CD14-positive monocyte (primary cell): ENCODE measurements around the gene VMP1. TPM values are rescaled to one million over a fixed set of nuclear protein-coding genes. Genes with fewer than 3 reads are reported as not detected.

Source experiments
- DNase-seq, 3 donors: peaks; one replicate each; pipeline ENCODE4 v3.0.0-alpha.2; 2011 to 2022
- H2AFZ ChIP-seq: 2 replicates; pipeline ENCODE4 v1.6.0; 2012; ENCODE audit warnings: mild to moderate bottlenecking, low read depth, low read length, inconsistent platforms; ENCODE audit not compliant: insufficient read depth, poor library complexity, severe bottlenecking
- H3K27ac ChIP-seq, 2 donors: 1 replicate in 1 of 2; 2 replicates in 1 of 2; pipeline ENCODE4 v1.5.1; 2012 to 2013; ENCODE audit warnings: low read length in 2 of 2, control low read depth in 1 of 2, inconsistent platforms in 1 of 2, low read depth in 1 of 2, mild to moderate bottlenecking in 1 of 2
- H3K27me3 ChIP-seq, 2 donors: one replicate each; pipeline versions ENCODE4 v1.6.0 to v1.6.1; 2011 to 2013; ENCODE audit warnings: low read length in 2 of 2; ENCODE audit not compliant: control insufficient read depth in 2 of 2, insufficient read depth in 2 of 2
- H3K36me3 ChIP-seq, 2 donors: replicated peaks in 1 of 2; 1 replicate in 1 of 2; 2 replicates in 1 of 2; pipeline versions ENCODE4 v1.5.1 to v1.6.1; 2012 to 2013; ENCODE audit warnings: low read length in 2 of 2, control low read depth in 1 of 2, inconsistent platforms in 1 of 2, mild to moderate bottlenecking in 1 of 2; ENCODE audit not compliant: insufficient read depth in 2 of 2, control insufficient read depth in 1 of 2
- H3K4me1 ChIP-seq, 2 donors: 1 replicate in 1 of 2; 2 replicates in 1 of 2; pipeline versions ENCODE4 v1.5.1 to v1.6.1; 2012 to 2013; ENCODE audit warnings: low read length in 2 of 2, control low read depth in 1 of 2, inconsistent platforms in 1 of 2, mild to moderate bottlenecking in 1 of 2, moderate library complexity in 1 of 2; ENCODE audit not compliant: insufficient read depth in 2 of 2, control insufficient read depth in 1 of 2
- H3K4me2 ChIP-seq: replicated peaks from 2 replicates; pipeline ENCODE3; 2012; ENCODE audit warnings: low read length, moderate library complexity, mild to moderate bottlenecking; ENCODE audit not compliant: poor library complexity, severe bottlenecking; ENCODE audit errors: extremely low read depth
- H3K4me3 ChIP-seq, 3 experiments: fragments of 200-600 bp in 1 of 3; sonication (generic) in 1 of 3; replicated peaks in 1 of 3; 1 replicate in 2 of 3; 2 replicates in 1 of 3; pipeline ENCODE4 v1.5.1; 2011 to 2013; ENCODE audit warnings: low read length in 3 of 3, mild to moderate bottlenecking in 3 of 3, control low read depth in 2 of 3, low read depth in 2 of 3, inconsistent platforms in 1 of 3, moderate library complexity in 1 of 3
- H3K79me2 ChIP-seq: 2 replicates; pipeline ENCODE4 v1.6.0; 2012; ENCODE audit warnings: mild to moderate bottlenecking, control low read depth, inconsistent platforms, low read length, moderate library complexity; ENCODE audit not compliant: insufficient read depth
- H3K9ac ChIP-seq: 2 replicates; pipeline ENCODE4 v1.6.0; 2017; ENCODE audit warnings: low read length, mild to moderate bottlenecking; ENCODE audit not compliant: insufficient read depth, poor library complexity, severe bottlenecking
- H3K9me3 ChIP-seq, 2 donors: replicated peaks in 1 of 2; 1 replicate in 1 of 2; 2 replicates in 1 of 2; pipeline versions ENCODE4 v1.5.1 to v1.6.1; 2012 to 2013; ENCODE audit warnings: low read length in 2 of 2, control low read depth in 1 of 2; ENCODE audit not compliant: control insufficient read depth in 1 of 2, insufficient read depth in 1 of 2
- H4K20me1 ChIP-seq: 2 replicates; pipeline ENCODE4 v1.6.0; 2012; ENCODE audit warnings: mild to moderate bottlenecking, low read length, control low read depth, moderate library complexity; ENCODE audit not compliant: insufficient read depth
- H3K27ac Mint-ChIP-seq, 7 donors: one replicate each; pipeline ENCODE4 v1.8.0; 2020; ENCODE audit warnings: mild to moderate bottlenecking in 7 of 7, mixed read lengths in 7 of 7, moderate library complexity in 6 of 7, inconsistent platforms in 2 of 7
- H3K27me3 Mint-ChIP-seq, 3 donors: one replicate each; pipeline ENCODE4 v1.8.0; 2021 to 2022; ENCODE audit warnings: low read depth in 3 of 3, mild to moderate bottlenecking in 3 of 3, mixed read lengths in 3 of 3, moderate library complexity in 3 of 3, inconsistent platforms in 1 of 3
- H3K36me3 Mint-ChIP-seq, 2 donors: one replicate each; pipeline ENCODE4 v1.8.0; 2020; ENCODE audit warnings: mixed read lengths in 2 of 2, inconsistent platforms in 1 of 2, mild to moderate bottlenecking in 1 of 2
- H3K4me1 Mint-ChIP-seq: one replicate; pipeline ENCODE4 v1.8.0; 2020; ENCODE audit warnings: mild to moderate bottlenecking, mixed read lengths
- H3K4me3 Mint-ChIP-seq, 2 donors: one replicate each; pipeline ENCODE4 v1.8.0; 2020; ENCODE audit warnings: mild to moderate bottlenecking in 2 of 2, mixed read lengths in 2 of 2, moderate library complexity in 1 of 2
- H3K9me3 Mint-ChIP-seq, 7 donors: one replicate each; pipeline ENCODE4 v1.8.0; 2020 to 2022; ENCODE audit warnings: mixed read lengths in 7 of 7, mild to moderate bottlenecking in 6 of 7, moderate library complexity in 6 of 7, inconsistent platforms in 2 of 7
- WGBS: methylation state at CpG from one replicate; pipeline ENCODE4 v1.1.5; 2013; ENCODE audit warnings: missing lambda C conversion rate; ENCODE audit not compliant: insufficient coverage; 5-methylcytosine and 5-hydroxymethylcytosine counted together
- intact Hi-C, 2 donors: fragments of 100-400 bp; cut with micrococcal nuclease; formaldehyde crosslinking; loops; one replicate each; pipeline versions ENCODE4 v1.15.0 to v1.15.1; 2023
- polyA plus RNA-seq, 3 donors: library from polyadenylated mRNA; depleted of rRNA in 1 of 3; unstranded in 2 of 3; stranded (reverse) in 1 of 3; fragments of 300-500 nt in 2 of 3; fragments of >200 nt in 1 of 3; fragmentation: Illumina TruSeq in 2 of 3; gene quantifications; 1 replicate in 2 of 3; 2 replicates in 1 of 3; pipeline ENCODE4 v1.2.3, GENCODE V29; 2012 to 2021
- TF ChIP-seq, protein P1 (sequence below): fragments of 200-600 bp; IDR thresholded peaks from one replicate; pipeline ENCODE4 v1.8.0; 2022; ENCODE audit warnings: antibody characterized with exemption, mild to moderate bottlenecking

VMP1 gene
- polyA plus RNA-seq, 3 donors: 246 to 511 (median 386) TPM

- Mint-ChIP-seq H3K27me3 (no peaks in the 10 kb centered on the region), H3K9me3 (no peaks in the 10 kb centered on the region), H3K27ac (no peak overlapping the region), H3K4me3 (no peak overlapping the region), H3K36me3 (peaks cover 27 to 63% of the 10 kb centered on the region in 2 donors), H3K4me1 (peaks cover 18% of the 10 kb centered on the region)
- no peak overlapping the region for H3K4me2 ChIP-seq
- H3K4me1 ChIP-seq: peaks cover 11 to 15% of the 10 kb centered on the region in 2 donors
- peak overlapping the region in 1 of 2 donors; percentile 26 for H3K27ac ChIP-seq
- H3K4me3 ChIP-seq: no peak overlapping the region
- 100% methylated on average over 4 of the region's 5 CpGs for WGBS
- peaks cover 13 to 58% of the 10 kb centered on the region in 2 donors for H3K36me3 ChIP-seq
- no peaks in the 10 kb centered on the region for H4K20me1 ChIP-seq
- no peak overlapping the region for H2AFZ ChIP-seq
- no peaks in the 10 kb centered on the region for H3K79me2 ChIP-seq
- H3K27me3 ChIP-seq: no peaks in the 10 kb centered on the region
- no peak overlapping the region for H3K9ac ChIP-seq
- intact Hi-C loops: no loop called here
- TF ChIP-seq, protein P1, sequence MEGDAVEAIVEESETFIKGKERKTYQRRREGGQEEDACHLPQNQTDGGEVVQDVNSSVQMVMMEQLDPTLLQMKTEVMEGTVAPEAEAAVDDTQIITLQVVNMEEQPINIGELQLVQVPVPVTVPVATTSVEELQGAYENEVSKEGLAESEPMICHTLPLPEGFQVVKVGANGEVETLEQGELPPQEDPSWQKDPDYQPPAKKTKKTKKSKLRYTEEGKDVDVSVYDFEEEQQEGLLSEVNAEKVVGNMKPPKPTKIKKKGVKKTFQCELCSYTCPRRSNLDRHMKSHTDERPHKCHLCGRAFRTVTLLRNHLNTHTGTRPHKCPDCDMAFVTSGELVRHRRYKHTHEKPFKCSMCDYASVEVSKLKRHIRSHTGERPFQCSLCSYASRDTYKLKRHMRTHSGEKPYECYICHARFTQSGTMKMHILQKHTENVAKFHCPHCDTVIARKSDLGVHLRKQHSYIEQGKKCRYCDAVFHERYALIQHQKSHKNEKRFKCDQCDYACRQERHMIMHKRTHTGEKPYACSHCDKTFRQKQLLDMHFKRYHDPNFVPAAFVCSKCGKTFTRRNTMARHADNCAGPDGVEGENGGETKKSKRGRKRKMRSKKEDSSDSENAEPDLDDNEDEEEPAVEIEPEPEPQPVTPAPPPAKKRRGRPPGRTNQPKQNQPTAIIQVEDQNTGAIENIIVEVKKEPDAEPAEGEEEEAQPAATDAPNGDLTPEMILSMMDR: no peak
- DNase-seq: no peak
- no peaks in the 10 kb centered on the region for H3K9me3 ChIP-seq
Measured at GRCh38 chr17:59877965-59878364, 170.5 kb downstream of the VMP1 start.

- TF ChIP-seq, protein P1: no peak
- H3K4me3 ChIP-seq: no peak overlapping the region
- no CpG with 5 or more reads among the region's 3 CpGs for WGBS
- Mint-ChIP-seq H3K9me3 (no peaks in the 10 kb centered on the region), H3K4me3 (no peak overlapping the region), H3K4me1 (peaks cover 18% of the 10 kb centered on the region), H3K27me3 (no peaks in the 10 kb centered on the region), H3K36me3 (peaks cover 31 to 66% of the 10 kb centered on the region in 2 donors), H3K27ac (no peak overlapping the region)
- H3K79me2 ChIP-seq: no peaks in the 10 kb centered on the region
- H3K4me1 ChIP-seq: peaks cover 11 to 15% of the 10 kb centered on the region in 2 donors
- H3K27ac ChIP-seq: no peak overlapping the region
- H3K27me3 ChIP-seq: no peaks in the 10 kb centered on the region
- no peak overlapping the region for H3K4me2 ChIP-seq
- H3K36me3 ChIP-seq: peaks cover 13 to 60% of the 10 kb centered on the region in 2 donors
- intact Hi-C loops: no loop called here
- DNase-seq: no peak
- H3K9me3 ChIP-seq: no peaks in the 10 kb centered on the region
- no peaks in the 10 kb centered on the region for H4K20me1 ChIP-seq
- H2AFZ ChIP-seq: no peak overlapping the region
- no peak overlapping the region for H3K9ac ChIP-seq
Measured at GRCh38 chr17:59878624-59879023, 171.2 kb downstream of the VMP1 start.
